ENCODE data around the gene RAE1. TPM values are rescaled to one million over a fixed set of nuclear protein-coding genes. Genes with fewer than 3 reads are reported as not detected.

RAE1 gene
- total and polyA plus RNA-seq, 2 of the 8 experiments (the other 6 are each of a cell fraction or from before 2014, with no cell fraction given) = 35.9 to 44.9 TPM

DNA sequence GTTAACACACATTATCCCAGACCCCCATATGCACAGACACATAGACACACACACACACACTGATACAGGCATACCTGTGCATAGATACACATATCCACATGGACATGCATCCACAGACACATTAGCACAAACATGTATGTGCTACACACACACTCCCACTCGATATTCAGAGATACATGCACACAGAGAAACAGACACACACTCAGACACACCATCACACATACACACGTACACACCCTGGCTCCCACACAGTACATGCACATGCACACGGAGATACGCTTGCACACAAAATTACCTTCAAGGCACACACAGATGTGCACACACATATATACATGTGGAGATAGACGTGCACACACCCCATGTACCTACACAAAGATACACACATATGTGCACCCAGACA lies 59.9 kb downstream of the RAE1 start (continued):
- no peak for TF ChIP-seq FOSL1 (IDR thresholded peaks at IDR 0.05; ENCODE audit: insufficient read depth, low read depth, low read length)

Measured in H1 (cell line).